ENCODE measurements around the gene ERC2.

DNA sequence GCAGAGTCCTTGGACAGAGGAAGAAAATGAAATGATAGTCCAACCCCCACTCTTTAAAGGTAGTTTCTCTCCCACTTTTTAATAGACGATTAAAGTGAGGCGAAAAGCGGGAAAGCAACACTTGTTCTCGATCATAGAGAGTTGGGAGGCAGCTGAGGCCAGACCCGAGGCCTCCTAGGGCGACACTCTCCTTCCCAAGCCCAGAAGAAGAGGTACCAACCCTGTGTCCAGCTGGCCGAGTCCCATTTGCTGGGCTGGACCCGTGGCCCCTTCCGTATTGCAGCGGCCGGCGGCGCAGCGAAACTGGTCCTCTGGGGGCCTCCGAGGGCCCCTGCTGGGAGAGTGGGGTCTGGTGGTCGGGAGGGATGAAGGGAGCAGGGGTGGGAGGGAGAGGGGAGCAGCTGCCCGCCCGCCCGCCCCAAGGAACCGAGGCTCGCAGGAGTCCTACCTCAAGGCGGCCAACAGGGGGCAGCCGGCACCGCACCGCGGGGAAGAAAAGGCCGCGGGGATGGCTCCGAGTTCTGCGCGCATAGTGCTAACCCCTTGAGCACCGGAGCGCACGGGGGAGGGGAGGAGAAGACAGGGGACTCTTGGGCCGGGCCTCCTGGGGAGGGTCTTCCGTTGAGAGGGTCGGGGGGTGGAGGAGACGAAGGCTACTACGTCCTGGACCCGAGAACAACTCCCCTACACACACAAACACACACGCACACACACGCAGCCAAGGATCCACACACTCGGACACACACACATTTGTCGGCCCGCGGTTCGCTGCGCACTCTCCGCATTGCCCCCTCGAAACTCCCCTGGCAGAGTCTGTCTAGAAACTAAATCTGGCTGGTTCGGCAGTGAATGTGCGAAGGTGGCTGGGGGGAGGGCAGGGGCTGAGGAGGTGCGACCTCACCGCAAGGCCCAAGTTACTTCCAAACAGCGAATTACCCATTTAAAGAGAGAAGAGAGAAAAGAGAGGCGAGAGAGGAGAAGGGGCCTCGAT lies 983.2 kb downstream of the ERC2 start:
- TF ChIP-seq, protein P1, sequence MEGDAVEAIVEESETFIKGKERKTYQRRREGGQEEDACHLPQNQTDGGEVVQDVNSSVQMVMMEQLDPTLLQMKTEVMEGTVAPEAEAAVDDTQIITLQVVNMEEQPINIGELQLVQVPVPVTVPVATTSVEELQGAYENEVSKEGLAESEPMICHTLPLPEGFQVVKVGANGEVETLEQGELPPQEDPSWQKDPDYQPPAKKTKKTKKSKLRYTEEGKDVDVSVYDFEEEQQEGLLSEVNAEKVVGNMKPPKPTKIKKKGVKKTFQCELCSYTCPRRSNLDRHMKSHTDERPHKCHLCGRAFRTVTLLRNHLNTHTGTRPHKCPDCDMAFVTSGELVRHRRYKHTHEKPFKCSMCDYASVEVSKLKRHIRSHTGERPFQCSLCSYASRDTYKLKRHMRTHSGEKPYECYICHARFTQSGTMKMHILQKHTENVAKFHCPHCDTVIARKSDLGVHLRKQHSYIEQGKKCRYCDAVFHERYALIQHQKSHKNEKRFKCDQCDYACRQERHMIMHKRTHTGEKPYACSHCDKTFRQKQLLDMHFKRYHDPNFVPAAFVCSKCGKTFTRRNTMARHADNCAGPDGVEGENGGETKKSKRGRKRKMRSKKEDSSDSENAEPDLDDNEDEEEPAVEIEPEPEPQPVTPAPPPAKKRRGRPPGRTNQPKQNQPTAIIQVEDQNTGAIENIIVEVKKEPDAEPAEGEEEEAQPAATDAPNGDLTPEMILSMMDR (IDR thresholded peaks at IDR 0.05; ENCODE audit: insufficient read depth, low read length, poor library complexity, severe bottlenecking): no peak
- 0 out of 2 replicates have a peak, but pooled peaks have one; percentile 74 for TF ChIP-seq EZH2phosphoT487 (conservative IDR thresholded peaks at IDR 0.05; ENCODE audit: low read length)

All from SU-DHL-6 (cell line).